HG03108 (cell line): ENCODE results near the gene UVSSA.

Source experiments
- ATAC-seq: cut with Tn5 transposase; IDR thresholded peaks from one replicate; pipeline ENCODE4 v1.9.1; 2021; ENCODE audit warnings: moderate library complexity; ENCODE audit not compliant: unreplicated experiment

Gene UVSSA

GRCh38 chr4:1348014-1348513, 1.1 kb downstream of the UVSSA start:
- no peak for ATAC-seq

GRCh38 chr4:1348746-1349145, 1.7 kb downstream of the UVSSA start:
- ATAC-seq, result no peak

GRCh38 chr4:1349359-1350168, 2.6 kb downstream of the UVSSA start:
- no peak for ATAC-seq

- no peak for ATAC-seq
Measured at GRCh38 chr4:1350169-1350520, 3.1 kb downstream of the UVSSA start.

- ATAC-seq, result no peak
Measured at GRCh38 chr4:1351854-1352566, 5.0 kb downstream of the UVSSA start.

- ATAC-seq, result no peak
Measured at GRCh38 chr4:1352567-1352900, 5.5 kb downstream of the UVSSA start.

GRCh38 chr4:1353186-1354055, 6.4 kb downstream of the UVSSA start:
- ATAC-seq, result no peak

- ATAC-seq, result no peak
Measured at GRCh38 chr4:1354136-1354982, 7.4 kb downstream of the UVSSA start.

- ATAC-seq, result no peak
Measured at GRCh38 chr4:1354983-1355275, 7.9 kb downstream of the UVSSA start.

- ATAC-seq, result no peak
Measured at GRCh38 chr4:1355378-1355777, 8.4 kb downstream of the UVSSA start.

GRCh38 chr4:1356181-1356998, 9.4 kb downstream of the UVSSA start:
- no peak for ATAC-seq

GRCh38 chr4:1357356-1358248, 10.6 kb downstream of the UVSSA start:
- no peak for ATAC-seq

- ATAC-seq, result no peak
Measured at GRCh38 chr4:1358421-1359143, 11.6 kb downstream of the UVSSA start.

GRCh38 chr4:1359144-1359501, 12.1 kb downstream of the UVSSA start:
- no peak for ATAC-seq

- ATAC-seq, result no peak
Measured at GRCh38 chr4:1359976-1360375, 13.0 kb downstream of the UVSSA start.

- ATAC-seq, result no peak
Measured at GRCh38 chr4:1360423-1361283, 13.6 kb downstream of the UVSSA start.

- no peak for ATAC-seq
Measured at GRCh38 chr4:1361431-1361830, 14.4 kb downstream of the UVSSA start.
